ENCODE data around the gene IL1B.
"Not testable (repeated sequence)": the region's sequence is repeated elsewhere in the genome, so short reads cannot be mapped to it uniquely, and the experiment has no call there.

Gene IL1B

GRCh38 chr2:112849956-112850355, 13.4 kb upstream of the IL1B start:
- no peak for DNase-seq

DNA sequence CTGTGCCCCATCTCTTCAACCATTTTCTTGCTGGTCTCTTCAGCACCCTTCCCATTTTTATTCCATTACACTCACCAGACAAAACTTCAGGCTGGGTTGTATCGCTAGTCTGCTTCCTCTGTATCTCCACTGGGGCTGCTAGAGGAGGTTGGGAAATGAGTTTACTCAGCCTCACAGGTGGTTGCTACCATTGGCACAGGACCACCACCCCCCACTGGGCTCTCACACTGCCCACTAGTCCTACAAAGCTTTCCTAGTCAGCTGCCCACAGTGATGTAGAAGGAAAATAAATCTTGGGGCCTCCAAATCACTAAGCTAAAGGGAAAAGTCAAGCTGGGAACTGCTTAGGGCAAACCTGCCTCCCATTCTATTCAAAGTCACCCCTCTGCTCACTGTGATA, 12.3 kb upstream of the IL1B start:
- no peak for DNase-seq

DNA sequence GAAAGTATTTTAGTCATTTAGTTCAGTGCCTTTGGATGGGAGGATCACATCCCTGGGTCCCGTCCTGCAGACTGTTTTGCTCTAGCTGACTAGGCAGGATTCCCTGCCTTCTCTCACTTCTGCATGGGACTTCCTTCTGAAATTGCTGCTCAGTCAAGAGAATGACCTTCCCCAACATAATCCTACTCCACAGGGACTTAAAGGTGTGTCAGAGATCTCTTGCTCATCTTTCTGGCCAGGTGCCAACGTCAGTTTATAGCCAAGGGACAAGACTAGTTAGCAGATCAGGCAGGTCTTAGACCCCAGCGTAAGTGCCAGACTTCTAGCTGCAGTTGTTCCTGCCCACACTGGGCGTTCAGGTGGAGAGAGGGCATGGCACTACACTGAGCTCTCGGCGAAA, 9.5 kb upstream of the IL1B start:
- DNase-seq, result no peak

GRCh38 chr2:112843836-112844235, 7.3 kb upstream of the IL1B start:
- no peak for DNase-seq

GRCh38 chr2:112843288-112843687, 6.7 kb upstream of the IL1B start:
- no peak for DNase-seq

DNA sequence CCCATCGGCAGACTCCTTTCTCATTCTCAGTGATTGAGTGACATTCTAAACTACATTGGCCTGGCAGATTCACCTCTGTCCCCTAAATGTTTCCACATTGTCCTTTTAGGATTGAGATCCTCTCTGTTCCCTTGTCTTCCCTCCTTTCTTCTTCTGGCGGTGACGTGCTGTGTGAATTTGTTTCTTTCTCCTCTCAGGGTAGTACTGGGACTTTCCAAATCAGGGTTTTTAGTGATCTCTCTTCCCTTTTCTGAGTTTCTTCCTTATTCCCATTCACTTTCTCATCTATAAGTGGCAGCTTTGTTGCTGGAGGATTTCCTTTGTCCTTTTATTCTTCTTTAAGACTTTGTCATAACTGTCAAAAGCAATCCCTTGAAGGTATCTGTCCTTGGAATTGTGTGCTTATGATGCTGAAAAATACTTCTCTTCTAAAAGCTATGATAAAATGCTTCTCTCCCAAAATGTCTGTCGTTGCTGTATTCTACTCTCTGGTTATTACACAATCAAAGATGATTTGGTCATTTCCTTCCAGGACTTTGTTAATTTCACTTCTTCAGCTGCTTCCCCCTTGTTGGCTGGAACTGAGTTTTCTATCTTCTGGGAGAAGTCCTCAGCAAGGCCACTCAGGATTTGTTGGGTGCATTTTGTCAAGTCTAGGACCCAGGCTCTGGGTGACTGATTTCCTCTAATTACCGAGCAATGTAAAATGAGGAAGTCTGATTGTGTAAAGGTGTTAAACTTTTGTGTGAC, 4.9 kb upstream of the IL1B start:
- no peak for DNase-seq

DNA sequence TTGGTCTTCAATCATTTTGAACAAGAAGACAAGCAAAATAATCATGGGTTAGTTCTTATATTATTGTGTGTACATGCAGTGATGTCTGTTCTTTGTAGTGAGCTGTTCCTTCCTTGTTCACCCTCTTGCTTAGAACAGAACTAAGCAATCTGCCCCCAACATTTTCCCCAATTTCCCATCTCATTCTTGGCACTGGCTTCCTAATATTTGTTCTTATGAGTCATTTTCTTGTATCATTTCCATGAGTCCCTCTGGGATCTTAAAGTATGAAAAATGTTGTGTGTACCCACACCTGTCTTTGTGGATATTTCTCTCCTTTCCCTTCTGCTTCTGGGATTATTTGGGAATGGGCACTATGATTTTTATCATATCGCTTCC, 3.5 kb upstream of the IL1B start:
- DNase-seq, result no peak

DNA sequence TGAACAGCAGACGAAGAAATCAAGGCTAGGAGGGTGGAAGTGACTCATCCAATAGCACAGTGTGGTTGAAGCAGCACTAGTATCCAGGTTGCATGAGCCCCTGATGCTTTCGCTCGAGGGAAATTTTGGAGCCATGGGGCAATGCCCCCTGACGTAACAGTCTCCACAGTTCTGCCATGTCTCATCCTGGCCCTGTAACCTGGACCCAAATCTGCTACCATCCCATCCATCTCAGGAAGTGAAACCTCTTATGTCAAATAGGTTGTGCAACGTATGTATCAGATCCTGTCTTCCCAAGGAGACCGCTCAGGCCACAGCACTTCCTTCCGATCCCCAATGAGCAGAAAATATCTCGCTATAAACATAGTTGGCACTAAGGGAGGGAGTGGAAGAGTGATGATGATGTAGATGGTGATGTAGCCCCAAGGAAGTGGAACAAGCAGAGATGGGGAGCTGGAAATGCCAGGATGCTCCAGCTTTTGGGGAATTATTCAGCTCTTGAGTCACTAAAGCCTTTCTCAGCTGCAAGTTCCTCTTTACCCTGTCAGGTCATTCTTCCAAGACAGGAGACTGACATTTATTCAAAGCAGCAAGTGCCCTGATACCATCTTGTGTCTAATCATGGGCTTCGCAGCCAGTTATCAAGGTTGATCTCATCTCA, 3.0 kb upstream of the IL1B start:
- no peak for DNase-seq

- DNase-seq, result no peak
Observed at GRCh38 chr2:112836163-112836560, 417 bp downstream of the IL1B start.

DNA sequence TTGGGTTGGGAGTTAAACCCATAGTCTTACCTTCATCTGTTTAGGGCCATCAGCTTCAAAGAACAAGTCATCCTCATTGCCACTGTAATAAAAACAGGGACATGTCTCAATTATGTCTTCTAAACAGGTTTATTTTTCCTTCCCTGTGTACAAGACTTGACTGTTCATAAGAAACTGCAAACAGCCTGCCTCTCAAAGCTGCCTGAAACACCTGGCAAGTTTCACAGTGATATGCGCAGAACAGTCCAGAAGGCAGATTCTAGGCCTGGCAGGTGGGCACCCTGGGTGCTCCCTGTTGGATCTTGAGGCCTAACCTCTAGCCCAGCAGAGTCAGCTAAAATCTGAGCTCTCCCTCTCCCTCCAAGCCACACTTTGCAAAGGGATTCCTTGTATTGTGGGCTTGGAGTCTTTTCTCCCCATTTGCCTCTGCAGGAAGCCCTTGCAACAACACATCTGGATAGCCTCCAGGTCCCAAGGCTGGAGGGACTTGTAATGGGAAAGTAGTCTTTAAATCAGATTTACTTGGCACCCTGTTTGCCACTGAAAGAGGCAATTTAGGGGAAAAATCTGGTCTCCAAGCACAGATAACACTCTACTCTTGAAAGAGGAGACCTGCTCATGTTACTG, 930 bp downstream of the IL1B start:
- DNase-seq, result no peak

- no peak for DNase-seq
Observed at GRCh38 chr2:112835061-112835501, 1.5 kb downstream of the IL1B start.

- no peak for DNase-seq
Observed at GRCh38 chr2:112834396-112835037, 2.1 kb downstream of the IL1B start.

DNA sequence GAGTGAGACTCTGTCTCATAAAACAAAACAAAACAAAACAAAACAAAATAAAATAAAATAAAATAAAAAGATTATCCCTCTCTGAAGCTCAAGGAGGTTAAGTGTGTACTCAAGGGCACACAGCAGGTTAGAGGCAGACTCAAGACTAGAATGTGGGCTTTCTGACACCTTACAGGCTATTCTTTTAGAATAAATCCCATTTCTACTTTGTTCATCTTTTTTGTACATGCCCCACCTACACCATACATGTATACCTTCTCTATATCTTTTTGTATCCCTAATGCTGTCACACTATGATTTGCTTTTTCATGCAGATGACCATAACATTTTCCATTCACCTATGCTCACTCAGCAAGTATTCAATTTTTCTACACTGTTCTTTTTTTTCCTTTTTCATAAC, 2.6 kb downstream of the IL1B start:
- no peak for DNase-seq

- DNase-seq, result not testable (repeated sequence)
Observed at GRCh38 chr2:112833639-112833931, 3.0 kb downstream of the IL1B start.

GRCh38 chr2:112832841-112833638, 3.5 kb downstream of the IL1B start:
- DNase-seq, result no peak

DNA sequence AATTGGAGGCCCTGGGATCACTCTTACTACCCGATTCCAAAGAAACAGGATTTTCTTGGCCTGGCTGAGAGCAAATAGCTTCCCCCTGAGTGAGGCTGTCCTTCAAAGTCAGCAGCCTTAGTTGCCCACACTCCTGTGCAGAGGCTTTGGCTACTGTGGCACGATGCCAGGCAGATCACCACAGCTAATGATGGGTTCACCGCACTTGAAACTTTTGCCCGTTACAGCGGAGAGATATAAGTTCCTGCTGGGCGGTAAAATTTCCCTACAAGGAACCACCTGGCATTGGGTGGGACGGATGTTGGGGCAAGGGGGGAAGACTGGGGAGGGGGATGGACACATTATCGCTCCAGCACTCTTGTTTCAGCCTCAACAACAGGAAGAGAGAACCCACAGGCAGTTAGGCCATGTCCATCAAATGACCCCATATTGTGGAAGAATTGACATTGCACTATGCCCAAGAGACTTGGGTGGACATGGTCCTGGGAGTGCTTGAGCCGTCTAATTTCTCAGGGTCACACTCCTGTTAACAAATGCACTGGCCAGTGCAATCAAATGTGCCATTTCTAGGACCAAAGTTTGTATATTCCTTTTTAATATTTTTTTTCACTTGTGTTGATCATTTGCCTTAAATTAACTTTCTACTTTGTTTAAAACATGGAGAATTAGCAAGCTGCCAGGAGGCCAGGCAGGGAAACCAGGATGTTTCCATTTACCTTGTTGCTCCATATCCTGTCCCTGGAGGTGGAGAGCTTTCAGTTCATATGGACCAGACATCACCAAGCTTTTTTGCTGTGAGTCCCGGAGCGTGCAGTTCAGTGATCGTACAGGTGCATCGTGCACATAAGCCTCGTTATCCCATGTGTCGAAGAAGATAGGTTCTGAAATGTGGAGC, 4.4 kb downstream of the IL1B start:
- no peak for DNase-seq

- no peak for DNase-seq
Observed at GRCh38 chr2:112831513-112831845, 5.1 kb downstream of the IL1B start.

DNA sequence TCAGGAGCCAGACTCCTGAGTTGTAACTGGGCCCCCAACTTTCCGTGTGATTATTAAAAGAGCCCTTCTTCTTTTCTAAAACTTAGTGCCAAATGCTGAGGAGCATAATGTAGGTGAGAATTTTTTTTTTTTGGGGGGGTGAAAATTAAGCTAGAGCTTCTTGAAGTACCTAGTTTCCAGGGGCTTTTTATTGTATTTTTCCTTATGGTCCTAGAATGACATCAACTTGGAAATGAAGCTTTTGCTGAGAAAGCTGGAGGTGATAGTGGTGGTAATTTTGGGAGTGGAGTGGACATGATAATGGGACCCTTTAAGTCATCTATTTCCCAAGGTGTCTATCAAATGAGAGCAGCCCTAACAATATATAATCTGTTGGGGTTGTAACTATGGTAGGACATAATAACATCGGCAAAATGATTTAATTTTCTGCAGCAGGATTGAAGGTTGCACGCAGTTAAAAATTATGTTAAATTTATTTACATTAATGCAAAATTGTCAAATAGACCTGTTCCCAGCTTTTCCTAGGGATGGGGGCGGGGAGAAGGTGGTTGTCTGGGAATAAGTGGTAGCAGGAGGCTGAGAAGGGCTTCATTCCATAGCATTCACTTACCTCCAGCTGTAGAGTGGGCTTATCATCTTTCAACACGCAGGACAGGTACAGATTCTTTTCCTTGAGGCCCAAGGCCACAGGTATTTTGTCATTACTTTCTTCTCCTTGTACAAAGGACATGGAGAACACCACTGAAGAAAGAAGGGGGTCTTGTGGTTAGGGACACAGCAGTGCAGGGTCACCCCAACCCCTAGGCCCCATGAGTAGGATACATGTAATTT, 5.7 kb downstream of the IL1B start:
- no peak for DNase-seq

- no peak for DNase-seq
Observed at GRCh38 chr2:112829961-112830681, 6.5 kb downstream of the IL1B start.
